ENCODE measurements around the gene TACR1.

The TACR1 gene

DNA sequence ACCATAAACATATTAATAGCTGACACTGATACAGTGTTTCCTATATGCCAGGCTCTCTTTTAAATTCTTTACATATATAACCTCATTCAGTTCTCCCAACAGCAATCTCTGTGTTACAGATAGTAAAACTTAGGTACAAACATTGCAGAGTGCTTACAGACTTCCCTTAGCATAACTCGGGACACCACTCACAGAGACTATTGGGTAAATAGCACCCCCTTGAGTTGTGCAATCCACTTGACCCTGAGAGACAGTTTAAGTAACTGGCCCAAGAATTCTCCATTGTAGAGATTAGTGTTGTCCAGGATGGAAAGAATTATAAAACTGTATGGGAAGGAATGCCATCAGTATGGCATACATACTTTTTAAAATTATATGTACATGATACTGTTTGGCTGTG, 130.8 kb downstream of the TACR1 start:
- no peak for DNase-seq (ENCODE audit: low read depth, low spot score)
- no peak overlapping the region for H3K4me3 ChIP-seq (ENCODE audit: low read depth, low read length)
- TF ChIP-seq, protein P1, sequence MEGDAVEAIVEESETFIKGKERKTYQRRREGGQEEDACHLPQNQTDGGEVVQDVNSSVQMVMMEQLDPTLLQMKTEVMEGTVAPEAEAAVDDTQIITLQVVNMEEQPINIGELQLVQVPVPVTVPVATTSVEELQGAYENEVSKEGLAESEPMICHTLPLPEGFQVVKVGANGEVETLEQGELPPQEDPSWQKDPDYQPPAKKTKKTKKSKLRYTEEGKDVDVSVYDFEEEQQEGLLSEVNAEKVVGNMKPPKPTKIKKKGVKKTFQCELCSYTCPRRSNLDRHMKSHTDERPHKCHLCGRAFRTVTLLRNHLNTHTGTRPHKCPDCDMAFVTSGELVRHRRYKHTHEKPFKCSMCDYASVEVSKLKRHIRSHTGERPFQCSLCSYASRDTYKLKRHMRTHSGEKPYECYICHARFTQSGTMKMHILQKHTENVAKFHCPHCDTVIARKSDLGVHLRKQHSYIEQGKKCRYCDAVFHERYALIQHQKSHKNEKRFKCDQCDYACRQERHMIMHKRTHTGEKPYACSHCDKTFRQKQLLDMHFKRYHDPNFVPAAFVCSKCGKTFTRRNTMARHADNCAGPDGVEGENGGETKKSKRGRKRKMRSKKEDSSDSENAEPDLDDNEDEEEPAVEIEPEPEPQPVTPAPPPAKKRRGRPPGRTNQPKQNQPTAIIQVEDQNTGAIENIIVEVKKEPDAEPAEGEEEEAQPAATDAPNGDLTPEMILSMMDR (IDR thresholded peaks at IDR 0.05; ENCODE audit: low read depth, low read length): peak; percentile 21
- in situ Hi-C loops (cut with HindIII; ENCODE audit: low sequenced_read_pairs): no loop called here

DNA sequence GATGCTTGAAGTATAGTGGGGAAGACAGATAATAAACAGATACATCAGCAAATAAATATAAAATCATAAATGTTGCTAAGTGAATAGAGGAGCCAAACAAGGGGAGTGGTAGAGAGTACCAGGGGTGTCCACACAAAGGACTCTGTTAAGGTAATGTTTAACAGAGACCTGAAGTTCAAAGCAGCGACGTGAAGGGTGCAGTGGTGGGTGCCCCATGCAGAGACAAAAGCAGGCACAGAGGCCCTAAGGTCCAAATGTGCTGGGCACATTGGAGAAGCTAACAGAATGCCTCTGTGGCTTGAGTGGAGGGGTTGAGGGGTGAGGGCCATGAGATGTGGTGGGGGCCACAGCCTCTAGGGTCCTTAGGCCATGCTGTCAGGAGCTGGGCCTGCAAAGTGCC, 131.8 kb downstream of the TACR1 start:
- DNase-seq (ENCODE audit: low read depth, low spot score): no peak
- TF ChIP-seq, protein P1 (IDR thresholded peaks at IDR 0.05; ENCODE audit: low read depth, low read length): no peak
- H3K4me3 ChIP-seq (ENCODE audit: low read depth, low read length): no peak overlapping the region
- in situ Hi-C loops (cut with HindIII; ENCODE audit: low sequenced_read_pairs): no loop called here

DNA sequence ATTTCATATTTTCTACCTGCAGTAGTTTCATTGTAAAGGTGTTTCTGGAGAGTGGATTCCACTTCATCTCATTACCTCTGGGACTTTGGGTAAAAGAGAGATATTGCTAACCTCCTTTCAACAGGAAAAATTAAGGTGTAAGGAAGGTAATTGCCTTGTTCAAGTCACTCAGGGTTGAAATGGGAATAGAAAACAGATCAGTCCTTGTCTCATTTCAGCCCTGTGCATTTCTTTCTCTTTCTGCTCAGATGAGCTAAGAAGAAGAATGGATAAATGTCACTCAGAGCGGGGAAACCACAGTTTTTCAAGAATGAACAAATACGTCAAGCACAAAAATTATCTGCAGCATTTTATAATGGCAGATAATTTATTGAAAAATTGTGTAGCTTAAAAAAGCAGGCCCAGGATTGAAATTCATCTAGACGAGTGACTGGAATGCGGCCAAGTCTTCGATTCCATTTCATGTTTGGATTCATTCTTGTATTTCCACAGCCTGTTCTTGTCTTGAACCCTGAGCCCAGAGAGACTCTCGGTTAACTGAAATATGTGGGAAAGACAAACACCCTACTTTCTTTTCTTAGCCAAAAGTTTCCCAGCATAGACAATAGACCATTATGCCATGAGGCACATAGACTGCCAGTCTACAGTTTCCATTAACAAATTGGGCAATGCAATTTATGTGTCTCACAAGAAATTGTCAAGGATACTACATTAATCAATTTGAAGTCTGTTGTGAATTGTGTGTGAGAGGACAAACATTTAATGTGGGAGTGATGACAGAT, 133.0 kb downstream of the TACR1 start:
- in situ Hi-C loops (cut with HindIII; ENCODE audit: low sequenced_read_pairs): no loop called here
- no peak overlapping the region for H3K4me3 ChIP-seq (ENCODE audit: low read depth, low read length)
- DNase-seq (ENCODE audit: low read depth, low spot score): no peak
- TF ChIP-seq, protein P1 (IDR thresholded peaks at IDR 0.05; ENCODE audit: low read depth, low read length): no peak

DNA sequence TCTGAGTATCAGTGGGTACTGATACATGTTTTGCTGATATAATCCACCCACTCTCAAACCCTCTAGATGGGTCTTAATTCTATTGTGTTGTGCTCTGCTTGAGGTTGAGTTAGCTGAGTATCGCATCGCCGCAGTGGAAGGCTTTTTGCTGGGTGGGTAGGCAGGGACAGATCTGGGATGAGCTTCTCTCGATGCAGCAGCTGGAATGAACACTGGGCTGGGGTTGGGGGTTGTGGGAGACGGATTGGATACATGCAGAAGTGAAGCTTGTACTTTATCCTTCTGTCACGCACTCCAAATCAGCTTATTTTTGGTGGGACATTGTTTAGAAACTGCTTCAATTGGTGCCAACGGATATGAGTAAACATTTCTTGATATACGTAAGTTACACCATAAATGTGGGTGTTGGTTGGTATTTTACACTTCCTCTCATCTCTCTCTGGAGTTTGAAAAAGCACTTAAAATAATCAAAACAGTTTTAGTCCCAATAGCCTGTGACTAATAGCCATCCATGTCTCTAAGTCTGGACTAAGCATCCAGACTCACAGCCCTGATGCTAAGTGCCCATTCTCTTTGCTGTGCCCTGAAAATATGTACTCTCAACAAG, 133.8 kb downstream of the TACR1 start:
- in situ Hi-C loops (cut with HindIII; ENCODE audit: low sequenced_read_pairs): no loop called here
- TF ChIP-seq, protein P1 (IDR thresholded peaks at IDR 0.05; ENCODE audit: low read depth, low read length): no peak
- DNase-seq (ENCODE audit: low read depth, low spot score): no peak
- no peak overlapping the region for H3K4me3 ChIP-seq (ENCODE audit: low read depth, low read length)

DNA sequence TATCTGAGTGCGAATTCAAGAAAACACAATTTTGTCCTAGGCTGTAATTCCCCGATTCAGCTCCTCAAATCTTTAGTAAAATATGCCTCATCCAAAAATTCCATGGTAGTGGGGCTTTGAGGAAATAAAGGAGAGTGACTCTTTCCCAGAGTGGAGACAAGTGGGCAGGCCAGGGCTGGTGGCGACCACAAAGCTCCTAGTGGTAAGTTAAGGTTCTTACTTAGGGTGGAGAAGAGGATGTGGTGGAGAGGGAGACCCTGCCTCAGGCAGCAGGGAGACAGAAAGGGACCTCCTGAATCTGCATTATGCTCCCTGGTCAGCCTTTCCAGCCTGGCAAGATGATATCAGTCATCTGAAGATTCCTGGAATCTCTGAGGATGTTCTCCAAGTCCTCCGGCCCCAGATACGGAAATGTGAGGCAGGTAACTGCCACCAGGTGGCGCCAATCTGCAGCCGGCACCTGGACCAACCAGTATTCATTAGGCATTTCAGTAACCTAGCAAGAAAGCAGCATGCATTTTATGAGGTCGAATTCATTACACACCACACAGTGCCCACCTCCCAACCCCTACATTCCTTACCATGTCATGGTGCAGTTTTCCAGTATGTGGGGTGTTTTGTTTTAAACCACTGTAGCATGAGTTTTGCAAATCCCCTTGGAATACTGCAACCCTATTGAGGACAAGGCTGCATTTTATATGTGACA, 134.5 kb downstream of the TACR1 start:
- peak; percentile 63 for DNase-seq (ENCODE audit: low read depth, low spot score)
- TF ChIP-seq, protein P1 (IDR thresholded peaks at IDR 0.05; ENCODE audit: low read depth, low read length): peak; percentile 92
- H3K4me3 ChIP-seq (ENCODE audit: low read depth, low read length): no peak overlapping the region
- in situ Hi-C loops (cut with HindIII; ENCODE audit: low sequenced_read_pairs): no loop called here

DNA sequence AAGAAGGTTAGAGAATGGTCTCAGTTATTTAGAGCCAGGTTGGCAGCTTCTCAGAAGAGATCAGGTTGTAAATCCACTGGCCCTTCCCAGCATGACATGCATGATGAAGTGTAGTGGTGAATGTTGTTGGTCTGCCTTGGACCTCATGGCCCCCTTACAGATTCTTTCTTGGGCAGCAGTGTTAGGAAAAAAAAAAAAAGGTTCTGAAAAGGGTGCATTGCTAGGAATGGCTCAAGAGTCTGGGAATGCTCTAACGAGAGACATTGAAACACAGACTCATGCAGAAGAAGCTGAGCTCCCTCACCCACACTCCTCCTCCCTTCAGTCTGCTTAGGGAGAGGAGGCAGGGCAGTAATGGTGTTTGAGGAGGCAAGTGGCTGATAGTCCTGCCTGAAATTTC, 135.4 kb downstream of the TACR1 start:
- in situ Hi-C loops (cut with HindIII; ENCODE audit: low sequenced_read_pairs): no loop called here
- no peak for DNase-seq (ENCODE audit: low read depth, low spot score)
- TF ChIP-seq, protein P1 (IDR thresholded peaks at IDR 0.05; ENCODE audit: low read depth, low read length): no peak
- no peak overlapping the region for H3K4me3 ChIP-seq (ENCODE audit: low read depth, low read length)
